OCI-LY1 (cell line): ENCODE measurements around the gene IQCM.
"Not testable (repeated sequence)": the region's sequence is repeated elsewhere in the genome, so short reads cannot be mapped to it uniquely, and the experiment has no call there.

Source experiments
- EZH2 ChIP-seq: fragments of 200-600 bp; sonication (generic), shearing (Covaris generic); IDR thresholded peaks from 2 replicates; pipeline ENCODE4 v1.8.0; 2017; ENCODE audit warnings: borderline replicate concordance, mixed run types, mild to moderate bottlenecking, antibody characterized with exemption, low read length, moderate library complexity, mixed read lengths
- TF ChIP-seq, protein P1 (sequence below): fragments of 200-600 bp; sonication (generic), shearing (Covaris generic); IDR thresholded peaks from 2 replicates; pipeline ENCODE4 v1.5.1; 2017; ENCODE audit warnings: mild to moderate bottlenecking, antibody characterized with exemption, low read length, moderate library complexity, mixed read lengths

DNA sequence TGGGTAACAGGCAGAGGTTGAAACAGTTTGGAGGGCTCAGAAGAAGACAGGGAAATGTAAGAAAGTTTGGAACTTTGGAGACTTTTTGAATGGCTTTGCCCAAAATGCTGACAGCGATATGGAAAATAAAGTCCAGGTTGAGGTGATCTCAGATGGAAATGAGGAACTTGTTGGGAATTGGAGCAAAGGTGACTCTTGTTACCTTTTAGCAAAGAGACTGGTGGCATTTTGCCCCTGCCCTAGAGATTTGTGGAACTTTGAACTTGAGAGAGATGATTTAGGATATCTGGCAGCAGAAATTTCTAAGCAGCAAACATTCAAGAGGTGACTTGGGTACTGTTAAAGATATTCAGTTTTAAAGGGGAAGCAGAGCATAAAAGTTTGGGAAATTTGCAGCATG lies 308.3 kb downstream of the IQCM start:
- TF ChIP-seq EZH2 = not testable (repeated sequence)
- TF ChIP-seq, protein P1, sequence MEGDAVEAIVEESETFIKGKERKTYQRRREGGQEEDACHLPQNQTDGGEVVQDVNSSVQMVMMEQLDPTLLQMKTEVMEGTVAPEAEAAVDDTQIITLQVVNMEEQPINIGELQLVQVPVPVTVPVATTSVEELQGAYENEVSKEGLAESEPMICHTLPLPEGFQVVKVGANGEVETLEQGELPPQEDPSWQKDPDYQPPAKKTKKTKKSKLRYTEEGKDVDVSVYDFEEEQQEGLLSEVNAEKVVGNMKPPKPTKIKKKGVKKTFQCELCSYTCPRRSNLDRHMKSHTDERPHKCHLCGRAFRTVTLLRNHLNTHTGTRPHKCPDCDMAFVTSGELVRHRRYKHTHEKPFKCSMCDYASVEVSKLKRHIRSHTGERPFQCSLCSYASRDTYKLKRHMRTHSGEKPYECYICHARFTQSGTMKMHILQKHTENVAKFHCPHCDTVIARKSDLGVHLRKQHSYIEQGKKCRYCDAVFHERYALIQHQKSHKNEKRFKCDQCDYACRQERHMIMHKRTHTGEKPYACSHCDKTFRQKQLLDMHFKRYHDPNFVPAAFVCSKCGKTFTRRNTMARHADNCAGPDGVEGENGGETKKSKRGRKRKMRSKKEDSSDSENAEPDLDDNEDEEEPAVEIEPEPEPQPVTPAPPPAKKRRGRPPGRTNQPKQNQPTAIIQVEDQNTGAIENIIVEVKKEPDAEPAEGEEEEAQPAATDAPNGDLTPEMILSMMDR = not testable (repeated sequence)
